Fibroblast of villous mesenchyme (primary cell): ENCODE results near the gene ACSM6. TPM values are rescaled to one million over a fixed set of nuclear protein-coding genes. Genes with fewer than 3 reads are reported as not detected.
"Not testable (repeated sequence)": the region's sequence is repeated elsewhere in the genome, so short reads cannot be mapped to it uniquely, and the experiment has no call there.

Experiments
- DNase-seq: peaks from one replicate; pipeline ENCODE4 v3.0.0-alpha.2; 2010; ENCODE audit warnings: low read depth
- H3K4me3 ChIP-seq: 2 replicates; pipeline ENCODE4 v1.5.1; 2011; ENCODE audit warnings: low read depth, mild to moderate bottlenecking, low read length
- CTCF ChIP-seq: IDR thresholded peaks from 2 replicates; pipeline ENCODE4 v1.5.1; 2012; ENCODE audit warnings: low read depth, mild to moderate bottlenecking, low read length; ENCODE audit not compliant: insufficient read depth
- total RNA-seq: library from RNA; depleted of rRNA; stranded (reverse); fragments of >200 nt; gene quantifications from 2 replicates; pipeline ENCODE4 v1.2.3, GENCODE V29; 2012

Gene ACSM6
- total RNA-seq, 1 donor = not detected

- no peak overlapping the region for H3K4me3 ChIP-seq
- TF ChIP-seq CTCF = no peak
- DNase-seq = peak; percentile 66
Measured at GRCh38 chr10:95214369-95214768, 20.3 kb downstream of the ACSM6 start.

GRCh38 chr10:95214793-95215192 lies 20.8 kb downstream of the ACSM6 start:
- no peak overlapping the region for H3K4me3 ChIP-seq
- DNase-seq = peak; percentile 16

GRCh38 chr10:95217476-95217875 lies 23.4 kb downstream of the ACSM6 start:
- DNase-seq = peak; percentile 36
- no peak overlapping the region for H3K4me3 ChIP-seq
- TF ChIP-seq CTCF = no peak

More at GRCh38 chr10:95214793-95215192, 20.8 kb downstream of the ACSM6 start:
- no peak for TF ChIP-seq CTCF

- no peak overlapping the region for H3K4me3 ChIP-seq
- no peak for DNase-seq
- TF ChIP-seq CTCF = no peak
Measured at GRCh38 chr10:95220539-95220938, 26.5 kb downstream of the ACSM6 start.

GRCh38 chr10:95221124-95221523 lies 27.1 kb downstream of the ACSM6 start:
- DNase-seq = no peak
- H3K4me3 ChIP-seq = no peak overlapping the region
- TF ChIP-seq CTCF = no peak

GRCh38 chr10:95225136-95225535 lies 31.1 kb downstream of the ACSM6 start:
- TF ChIP-seq CTCF = no peak
- H3K4me3 ChIP-seq = no peak overlapping the region
- DNase-seq = no peak

- not testable (repeated sequence) for H3K4me3 ChIP-seq, DNase-seq
Measured at GRCh38 chr10:95228934-95229723, 35.1 kb downstream of the ACSM6 start.
